HG03066 (cell line): ENCODE data around the gene TAS2R19.
"Not testable (repeated sequence)": the region's sequence is repeated elsewhere in the genome, so short reads cannot be mapped to it uniquely, and the experiment has no call there.

Experiments
- ATAC-seq: cut with Tn5 transposase; IDR thresholded peaks from one replicate; pipeline ENCODE4 v1.9.1; 2021; ENCODE audit warnings: low read depth; ENCODE audit not compliant: unreplicated experiment

The TAS2R19 gene

GRCh38 chr12:11022520-11022919, at the start of gene TAS2R19:
Gene TAS2R19, minus strand, starts transcription at chr12:11022620. Its CDS starts 49 bp downstream, at chr12:11022571.
- no peak for ATAC-seq

- no peak for ATAC-seq
Measured at GRCh38 chr12:11071414-11071813, 49.0 kb upstream of the TAS2R19 start.

GRCh38 chr12:11070999-11071398, 48.6 kb upstream of the TAS2R19 start:
- ATAC-seq = no peak

GRCh38 chr12:11069854-11070365, 47.5 kb upstream of the TAS2R19 start:
- ATAC-seq = no peak

GRCh38 chr12:11067514-11067913, 45.1 kb upstream of the TAS2R19 start:
- no peak for ATAC-seq

GRCh38 chr12:11062194-11062593, 39.8 kb upstream of the TAS2R19 start, which contains the start of gene TAS2R46:
Gene TAS2R46, minus strand, starts transcription at chr12:11062294. Its CDS starts 0 bp downstream, at chr12:11062294.
- ATAC-seq = not testable (repeated sequence)

- no peak for ATAC-seq
Measured at GRCh38 chr12:11059784-11060183, 37.4 kb upstream of the TAS2R19 start.

GRCh38 chr12:11059041-11059440, 36.6 kb upstream of the TAS2R19 start:
- no peak for ATAC-seq

GRCh38 chr12:11055306-11055705, 32.9 kb upstream of the TAS2R19 start:
- ATAC-seq = no peak

GRCh38 chr12:11049806-11050531, 27.5 kb upstream of the TAS2R19 start:
- ATAC-seq = not testable (repeated sequence)

- not testable (repeated sequence) for ATAC-seq
Measured at GRCh38 chr12:11041366-11041765, 18.9 kb upstream of the TAS2R19 start.

GRCh38 chr12:11040162-11040561, 17.7 kb upstream of the TAS2R19 start:
- ATAC-seq = no peak

- ATAC-seq = no peak
Measured at GRCh38 chr12:11039171-11039570, 16.8 kb upstream of the TAS2R19 start.

GRCh38 chr12:11033959-11034358, 11.5 kb upstream of the TAS2R19 start:
- ATAC-seq = not testable (repeated sequence)

GRCh38 chr12:11031307-11031706, 8.9 kb upstream of the TAS2R19 start, which contains the start of gene TAS2R31:
Gene TAS2R31, minus strand, starts transcription at chr12:11031407. Its CDS starts 72 bp downstream, at chr12:11031335.
- ATAC-seq = no peak

GRCh38 chr12:11026118-11026517, 3.7 kb upstream of the TAS2R19 start:
- ATAC-seq = no peak

- no peak for ATAC-seq
Measured at GRCh38 chr12:11023387-11023786, 967 bp upstream of the TAS2R19 start.

GRCh38 chr12:11016937-11017336, 5.5 kb downstream of the TAS2R19 start:
- ATAC-seq = no peak

- no peak for ATAC-seq
Measured at GRCh38 chr12:11015775-11016430, 6.5 kb downstream of the TAS2R19 start.

- no peak for ATAC-seq
Measured at GRCh38 chr12:11014234-11014633, 8.2 kb downstream of the TAS2R19 start.

- ATAC-seq = no peak
Measured at GRCh38 chr12:11007608-11008007, 14.8 kb downstream of the TAS2R19 start.

- no peak for ATAC-seq
Measured at GRCh38 chr12:10998204-10998603, 24.2 kb downstream of the TAS2R19 start, which contains the start of gene TAS2R20. Gene TAS2R20, minus strand, starts transcription at chr12:10998304. Its CDS starts 429 bp downstream, at chr12:10997875.
